Right lobe of liver (tissue), 4 donors: Measurements from ENCODE around the gene SOX8.

Source experiments
- POLR2A ChIP-seq: fragments of 450-650 bp; IDR thresholded peaks from one replicate; pipeline ENCODE4 v1.6.1; 2017; ENCODE audit warnings: antibody characterized with exemption, mild to moderate bottlenecking
- TF ChIP-seq, protein P1 (sequence below), 4 donors: fragments of 200-600 bp in 3 of 4; fragments of 450-650 bp in 1 of 4; IDR thresholded peaks; one replicate each; pipeline versions ENCODE4 v1.5.1 to v1.8.0; 2016 to 2022; ENCODE audit warnings: antibody characterized with exemption in 4 of 4, mild to moderate bottlenecking in 2 of 4
- donor health status: DM: no; HTN: no; CAD: no.
- donor health status: DM: no; HTN: no; CAD: no.
- donor health status: DM: no; HTN: yes; CAD: no.

- TF ChIP-seq, protein P1, sequence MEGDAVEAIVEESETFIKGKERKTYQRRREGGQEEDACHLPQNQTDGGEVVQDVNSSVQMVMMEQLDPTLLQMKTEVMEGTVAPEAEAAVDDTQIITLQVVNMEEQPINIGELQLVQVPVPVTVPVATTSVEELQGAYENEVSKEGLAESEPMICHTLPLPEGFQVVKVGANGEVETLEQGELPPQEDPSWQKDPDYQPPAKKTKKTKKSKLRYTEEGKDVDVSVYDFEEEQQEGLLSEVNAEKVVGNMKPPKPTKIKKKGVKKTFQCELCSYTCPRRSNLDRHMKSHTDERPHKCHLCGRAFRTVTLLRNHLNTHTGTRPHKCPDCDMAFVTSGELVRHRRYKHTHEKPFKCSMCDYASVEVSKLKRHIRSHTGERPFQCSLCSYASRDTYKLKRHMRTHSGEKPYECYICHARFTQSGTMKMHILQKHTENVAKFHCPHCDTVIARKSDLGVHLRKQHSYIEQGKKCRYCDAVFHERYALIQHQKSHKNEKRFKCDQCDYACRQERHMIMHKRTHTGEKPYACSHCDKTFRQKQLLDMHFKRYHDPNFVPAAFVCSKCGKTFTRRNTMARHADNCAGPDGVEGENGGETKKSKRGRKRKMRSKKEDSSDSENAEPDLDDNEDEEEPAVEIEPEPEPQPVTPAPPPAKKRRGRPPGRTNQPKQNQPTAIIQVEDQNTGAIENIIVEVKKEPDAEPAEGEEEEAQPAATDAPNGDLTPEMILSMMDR (IDR thresholded peaks at IDR 0.05), result no peak
- no peak for TF ChIP-seq POLR2A
Observed at GRCh38 chr16:1030473-1030901, 48.9 kb downstream of the SOX8 start.
